Psoas muscle (tissue), 8 donors: ENCODE measurements around the gene ATP13A3. TPM values are rescaled to one million over a fixed set of nuclear protein-coding genes. Genes with fewer than 3 reads are reported as not detected.

Source experiments
- ATAC-seq, 4 donors: fragments of 200-7000 bp; cut with Tn5 transposase; one replicate each; pipeline ENCODE4 v1.9.1; 2020; ENCODE audit warnings: moderate library complexity in 3 of 4, mild to moderate bottlenecking in 2 of 4
- DNase-seq, 2 donors: peaks; one replicate each; pipeline ENCODE4 v3.0.0-alpha.2; 2020
- H3K27ac ChIP-seq: fragments of 200-600 bp; one replicate; pipeline ENCODE4 v1.8.0; 2022
- H3K27me3 ChIP-seq, 3 donors: fragments of 200-600 bp in 1 of 3; one replicate each; pipeline versions ENCODE4 v1.6.1 to v1.8.0; 2013 to 2022; ENCODE audit warnings: low read length in 2 of 3, mild to moderate bottlenecking in 2 of 3, moderate library complexity in 1 of 3; ENCODE audit not compliant: insufficient read depth in 3 of 3
- H3K36me3 ChIP-seq, 2 donors: fragments of 200-600 bp in 1 of 2; one replicate each; pipeline versions ENCODE4 v1.6.1 to v1.8.0; 2013 to 2022; ENCODE audit warnings: low read depth in 1 of 2, mild to moderate bottlenecking in 1 of 2, moderate library complexity in 1 of 2; ENCODE audit not compliant: insufficient read depth in 1 of 2
- H3K4me1 ChIP-seq: fragments of 200-600 bp; one replicate; pipeline ENCODE4 v1.8.0; 2022
- H3K4me3 ChIP-seq: fragments of 200-600 bp; one replicate; pipeline ENCODE4 v1.8.0; 2022; ENCODE audit warnings: mild to moderate bottlenecking
- H3K9me3 ChIP-seq: fragments of 200-600 bp; one replicate; pipeline ENCODE4 v1.8.0; 2022
- WGBS, 3 donors: extraction: QIAGEN DNeasy Blood & Tissue Kit; methylation state at CpG; one replicate each; pipeline versions ENCODE4 v1.1.6 to v1.1.7; 2013; 5-methylcytosine and 5-hydroxymethylcytosine counted together
- intact Hi-C, 2 donors: fragments of 100-400 bp; cut with DNase I; formaldehyde crosslinking; loops; one replicate each; pipeline versions ENCODE4 v1.11.0 to v1.14.2; 2022
- polyA plus RNA-seq, 3 donors: library from polyadenylated mRNA; stranded (reverse); fragments of 200-250 nt; gene quantifications; one replicate each; pipeline ENCODE4 v1.2.3, GENCODE V29; 2013
- total RNA-seq, 4 donors: library from RNA; stranded (reverse); fragmentation: NEBNext Ultra II Directional in 2 of 4; extraction: Animal tissue kit (Norgen Biotek cat#: 25700) in 2 of 4; gene quantifications; one replicate each; pipeline versions ENCODE4 v1.2.1 to v1.2.4, GENCODE V29; 2021 to 2023
- TF ChIP-seq, protein P1 (sequence below): fragments of 200-600 bp; IDR thresholded peaks from one replicate; pipeline ENCODE4 v1.8.0; 2022; ENCODE audit warnings: antibody characterized with exemption
- donor health status: healthy with polysubstance abuse.
- donor health status: DM: no; HTN: no; CAD: no; lungs with moderate emphysema.
- donor health status: Bipolar disorder and iron deficiency.
- donor health status: healthy.
- donor health status: DM: yes; HTN: yes; CAD: no.
- donor health status: DM: no; HTN: no; CAD: no.
- donor health status: DM: no; HTN: no; CAD: no.
- donor health status: DM: yes; HTN: yes; CAD: no.

The ATP13A3 gene
- total and polyA plus RNA-seq, 7 donors: 10.4 to 72.7 (median 46.6) TPM

DNA sequence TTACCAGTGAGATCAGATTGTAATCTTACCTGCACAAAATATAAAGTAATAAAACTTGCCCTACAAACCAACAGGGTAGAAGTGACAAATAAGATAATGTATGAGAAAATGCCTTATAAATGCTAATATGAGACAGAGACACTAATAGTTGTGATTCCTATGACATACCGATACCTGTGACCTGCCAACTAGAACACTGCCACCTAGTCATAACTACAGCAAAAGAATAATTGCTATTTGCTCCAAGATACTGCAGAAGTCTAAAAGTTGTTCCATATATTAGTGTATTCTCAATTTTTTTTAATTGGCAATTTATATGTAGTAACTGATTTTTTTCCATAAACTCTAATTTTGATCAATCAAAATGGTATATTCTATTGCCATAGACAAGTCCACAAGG, 62.4 kb downstream of the ATP13A3 start:
- Histone ChIP-seq H3K4me1 (no peaks in the 10 kb centered on the region), H3K4me3 (no peak overlapping the region), H3K9me3 (no peaks in the 10 kb centered on the region), H3K27me3 (no peaks in the 10 kb centered on the region), H3K36me3 (peaks cover 0 to 95% of the 10 kb centered on the region in 2 donors), H3K27ac (no peak overlapping the region)
- WGBS, 3 donors: 94 to 100% (median 99%) methylated on average over 1 of the region's 1 CpG
- DNase-seq (no peak), ATAC-seq (no peak)
- intact Hi-C loops: no loop called here
- TF ChIP-seq, protein P1, sequence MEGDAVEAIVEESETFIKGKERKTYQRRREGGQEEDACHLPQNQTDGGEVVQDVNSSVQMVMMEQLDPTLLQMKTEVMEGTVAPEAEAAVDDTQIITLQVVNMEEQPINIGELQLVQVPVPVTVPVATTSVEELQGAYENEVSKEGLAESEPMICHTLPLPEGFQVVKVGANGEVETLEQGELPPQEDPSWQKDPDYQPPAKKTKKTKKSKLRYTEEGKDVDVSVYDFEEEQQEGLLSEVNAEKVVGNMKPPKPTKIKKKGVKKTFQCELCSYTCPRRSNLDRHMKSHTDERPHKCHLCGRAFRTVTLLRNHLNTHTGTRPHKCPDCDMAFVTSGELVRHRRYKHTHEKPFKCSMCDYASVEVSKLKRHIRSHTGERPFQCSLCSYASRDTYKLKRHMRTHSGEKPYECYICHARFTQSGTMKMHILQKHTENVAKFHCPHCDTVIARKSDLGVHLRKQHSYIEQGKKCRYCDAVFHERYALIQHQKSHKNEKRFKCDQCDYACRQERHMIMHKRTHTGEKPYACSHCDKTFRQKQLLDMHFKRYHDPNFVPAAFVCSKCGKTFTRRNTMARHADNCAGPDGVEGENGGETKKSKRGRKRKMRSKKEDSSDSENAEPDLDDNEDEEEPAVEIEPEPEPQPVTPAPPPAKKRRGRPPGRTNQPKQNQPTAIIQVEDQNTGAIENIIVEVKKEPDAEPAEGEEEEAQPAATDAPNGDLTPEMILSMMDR: no peak

DNA sequence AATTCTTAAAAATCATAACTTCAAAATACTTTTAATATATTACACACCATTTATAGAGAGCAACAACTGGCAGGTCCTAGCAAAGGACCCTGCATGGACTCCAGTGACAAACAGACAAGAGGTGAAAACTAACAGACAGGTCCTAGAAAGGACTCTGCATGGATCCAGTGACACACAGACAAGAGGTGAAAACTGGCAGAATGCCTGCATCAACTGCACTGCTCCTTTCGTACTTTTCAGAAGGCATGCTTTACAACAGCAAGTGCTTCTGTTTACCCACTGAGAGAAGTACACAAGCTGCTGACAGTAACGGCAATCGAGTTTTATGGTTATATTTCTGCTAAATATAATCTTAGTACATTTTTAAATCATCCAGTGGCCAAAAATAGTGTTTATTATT, 63.5 kb downstream of the ATP13A3 start:
- Histone ChIP-seq H3K27me3 (no peaks in the 10 kb centered on the region), H3K4me1 (no peaks in the 10 kb centered on the region), H3K9me3 (no peaks in the 10 kb centered on the region), H3K27ac (no peak overlapping the region), H3K36me3 (peaks cover 5 to 95% of the 10 kb centered on the region in 2 donors), H3K4me3 (no peak overlapping the region)
- no peak for ATAC-seq
- intact Hi-C loops: no loop called here
- DNase-seq: no peak
- WGBS, 3 donors: 69 to 91% (median 79%) methylated on average over 3 of the region's 3 CpGs
- TF ChIP-seq, protein P1: no peak

DNA sequence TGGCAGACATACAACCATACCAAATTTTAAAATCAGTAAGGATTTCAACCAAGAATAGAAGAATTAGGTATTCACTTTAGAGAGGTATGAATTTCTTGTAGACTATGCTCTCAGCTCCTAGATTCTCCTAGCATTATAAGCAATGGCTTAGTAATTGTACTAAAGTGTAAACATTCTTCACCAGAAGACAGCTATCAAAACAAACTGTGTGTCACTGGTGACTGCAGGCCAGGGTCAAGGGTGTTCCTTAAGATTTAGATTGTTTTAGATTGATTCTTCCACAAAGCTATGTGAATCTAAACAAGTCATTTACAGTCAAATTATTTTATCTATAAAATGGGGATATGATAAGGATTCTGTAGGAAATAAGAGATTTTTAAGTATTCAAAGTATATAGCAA, 64.6 kb downstream of the ATP13A3 start:
- Histone ChIP-seq H3K4me3 (no peak overlapping the region), H3K27me3 (no peaks in the 10 kb centered on the region), H3K9me3 (no peaks in the 10 kb centered on the region), H3K27ac (no peak overlapping the region), H3K36me3 (peaks cover 5 to 89% of the 10 kb centered on the region in 2 donors), H3K4me1 (no peaks in the 10 kb centered on the region)
- TF ChIP-seq, protein P1: no peak
- ATAC-seq: no peak
- DNase-seq: no peak
- intact Hi-C loops: no loop called here

DNA sequence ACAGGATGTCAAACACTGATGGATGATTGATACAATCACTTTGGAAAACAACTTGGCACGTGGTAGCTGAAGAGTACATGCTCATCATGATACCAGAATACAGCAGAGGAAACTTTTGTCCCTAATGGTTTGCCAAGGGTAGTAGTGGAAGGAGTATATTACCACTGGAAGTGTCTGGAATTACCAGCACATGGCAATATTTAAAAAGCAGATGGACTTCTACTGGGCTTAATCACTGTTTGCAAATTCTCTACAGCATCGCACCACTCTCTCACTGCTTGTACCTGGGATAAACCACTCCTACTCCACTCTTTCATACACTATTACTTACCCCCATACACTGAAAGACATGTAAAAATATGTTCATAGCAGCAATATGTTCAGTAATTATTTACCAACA, 68.1 kb downstream of the ATP13A3 start:
- DNase-seq (no peak), ATAC-seq (no peak)
- Histone ChIP-seq H3K36me3 (peaks cover 5 to 76% of the 10 kb centered on the region in 2 donors), H3K4me3 (no peak overlapping the region), H3K9me3 (no peaks in the 10 kb centered on the region), H3K27ac (no peak overlapping the region), H3K27me3 (no peaks in the 10 kb centered on the region), H3K4me1 (no peaks in the 10 kb centered on the region)
- intact Hi-C loops: no loop called here
- TF ChIP-seq, protein P1: no peak
- WGBS, 3 donors: 86 to 93% (median 92%) methylated on average over 2 of the region's 2 CpGs

DNA sequence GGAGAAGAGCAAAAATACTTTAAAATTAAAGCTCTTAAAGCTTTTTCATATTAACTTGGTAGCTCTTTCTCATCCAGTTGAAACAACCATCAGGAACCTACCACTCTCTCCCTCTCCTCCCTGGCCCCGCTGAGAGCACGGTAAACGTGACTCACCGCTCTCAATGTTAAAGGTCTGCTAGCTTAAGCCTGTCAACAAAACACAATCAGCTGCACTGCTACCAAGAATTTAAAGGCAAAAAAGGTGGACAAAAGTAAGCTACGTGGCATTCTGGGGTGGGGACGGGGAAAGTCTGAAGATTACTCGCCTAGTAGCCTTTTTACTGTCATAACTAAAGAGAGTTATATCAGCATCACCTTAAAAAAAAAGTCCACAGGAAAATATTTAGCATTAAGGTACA, 79.4 kb downstream of the ATP13A3 start:
- no peaks in the 10 kb centered on the region for H3K27me3 ChIP-seq
- DNase-seq (no peak), ATAC-seq (no peak)
- intact Hi-C loops: no loop called here
- WGBS, 3 donors: 93 to 95% (median 95%) methylated on average over 7 of the region's 7 CpGs
- H3K27ac ChIP-seq: no peak overlapping the region
- H3K36me3 ChIP-seq: peaks cover 12 to 66% of the 10 kb centered on the region in 2 donors
- no peaks in the 10 kb centered on the region for H3K4me1 ChIP-seq
- H3K4me3 ChIP-seq: no peak overlapping the region
- TF ChIP-seq, protein P1: no peak
- no peaks in the 10 kb centered on the region for H3K9me3 ChIP-seq
